ENCODE measurements around the gene FKBP1A.
A peak's percentile ranks its signal among the peaks of the same experiment; 100 is the strongest.

The FKBP1A gene

DNA sequence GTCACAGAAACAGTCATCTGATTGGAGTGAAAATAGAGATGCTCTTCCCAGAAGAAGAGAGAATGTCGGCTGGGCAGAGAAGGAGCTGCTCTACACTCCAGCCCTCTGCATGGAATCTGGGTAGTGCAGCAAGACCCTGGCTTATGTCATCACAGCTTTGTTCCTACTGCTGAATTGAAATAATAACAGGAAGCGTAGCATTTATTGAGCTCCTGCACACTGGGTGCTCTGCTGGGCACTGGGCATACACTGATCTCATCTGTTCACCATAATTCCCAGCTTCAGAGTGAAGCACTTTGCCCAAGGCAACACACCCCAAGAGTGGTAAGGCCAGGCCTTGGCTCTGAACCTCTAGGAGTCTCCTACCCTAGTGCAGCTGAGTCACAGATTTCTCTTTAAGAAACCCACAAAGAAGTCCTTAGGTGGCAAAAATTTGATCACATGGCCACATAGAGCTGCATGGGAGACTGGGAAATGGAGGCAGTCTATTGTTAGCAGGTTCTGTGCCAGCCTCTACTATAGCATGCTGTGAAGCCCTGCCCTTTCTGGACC, 60.0 kb downstream of the FKBP1A start:
- peaks cover 23 to 43% of the 10 kb centered on the region in 2 experiments for H3K36me3 ChIP-seq (ENCODE audit: control insufficient read depth in 1 of 2, insufficient read depth in 2 of 2, low read depth in 1 of 2, low read length in 2 of 2)
- H3K4ac ChIP-seq (ENCODE audit: low read depth in 1 of 2, low read length in 2 of 2) = no peak overlapping the region
- no peak overlapping the region for H3K23ac ChIP-seq (ENCODE audit: low read length in 2 of 2)
- H4K91ac ChIP-seq (ENCODE audit: low read length) = no peak overlapping the region
- no peak overlapping the region for H2BK5ac ChIP-seq (ENCODE audit: low read depth, low read length, poor library complexity, severe bottlenecking)
- H2AK5ac ChIP-seq (ENCODE audit: low read length, severe bottlenecking) = no peak overlapping the region
- no peak overlapping the region for H2AFZ ChIP-seq (ENCODE audit: low read depth, low read length)
- H2BK120ac ChIP-seq (ENCODE audit: low read depth, low read length) = no peak overlapping the region
- H3K79me1 ChIP-seq (replicated peaks; ENCODE audit: low read length, poor library complexity, severe bottlenecking) = peaks cover 55% of the 10 kb centered on the region
- peaks cover 18% of the 10 kb centered on the region for H3K4me1 ChIP-seq (ENCODE audit: control insufficient read depth, insufficient read depth, low read depth, low read length)
- no peak overlapping the region for H2BK12ac ChIP-seq (ENCODE audit: low read length in 2 of 2)
- H3K27me3 ChIP-seq (ENCODE audit: control insufficient read depth in 1 of 2, insufficient read depth in 1 of 2, low read length in 2 of 2) = no peaks in the 10 kb centered on the region
- no peak overlapping the region for H3K14ac ChIP-seq (ENCODE audit: low read length in 2 of 2)
- no peaks in the 10 kb centered on the region for H3K9me3 ChIP-seq (ENCODE audit: control insufficient read depth, low read length)
- H3K4me3 ChIP-seq (ENCODE audit: insufficient read depth in 1 of 2, low read depth in 1 of 2, low read length in 2 of 2) = no peak overlapping the region
- H3K27ac ChIP-seq (ENCODE audit: low read length, poor library complexity, severe bottlenecking) = no peak overlapping the region
- 95% methylated on average over 2 of the region's 2 CpGs for WGBS
- no peak overlapping the region for H2BK15ac ChIP-seq (ENCODE audit: low read depth, poor library complexity, severe bottlenecking)
- no peak overlapping the region for H3K9ac ChIP-seq (ENCODE audit: low read length)
- H3K4me2 ChIP-seq (ENCODE audit: low read length, poor library complexity, severe bottlenecking) = no peak overlapping the region
- DNase-seq = no peak
- no peak overlapping the region for H3K18ac ChIP-seq (ENCODE audit: low read depth in 1 of 2, low read length in 2 of 2)
- H4K8ac ChIP-seq (ENCODE audit: low read length) = no peak overlapping the region

DNA sequence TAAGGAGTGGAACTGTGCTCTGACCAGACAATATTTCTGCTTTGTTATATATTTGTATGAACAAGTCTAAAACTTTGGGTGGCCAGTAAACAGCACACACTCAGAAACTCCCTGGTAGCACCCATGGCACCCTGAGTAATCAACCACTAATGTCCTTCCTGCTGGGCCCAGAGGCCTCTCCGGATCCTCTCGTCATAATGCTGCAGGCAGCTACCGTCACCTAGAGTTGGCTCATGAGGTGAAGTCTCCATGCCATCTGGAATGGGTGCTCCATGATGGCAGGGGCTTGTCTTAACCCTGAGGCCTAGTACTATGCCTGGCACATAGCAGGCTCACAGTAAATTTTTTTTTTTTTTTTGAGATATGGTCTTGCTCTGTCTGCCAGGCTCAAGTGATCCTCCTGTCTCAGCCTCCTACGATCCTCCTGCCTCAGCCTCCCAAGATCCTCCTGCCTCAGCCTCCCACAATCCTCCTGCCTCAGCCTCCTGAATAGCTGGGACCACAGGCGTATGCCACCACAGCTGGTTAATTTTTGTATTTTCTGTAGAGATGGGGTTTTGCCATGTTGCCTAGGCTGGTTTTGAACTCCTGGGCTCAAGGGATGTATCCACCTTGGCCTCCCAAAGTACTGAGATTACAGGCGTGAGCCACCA, 60.9 kb downstream of the FKBP1A start:
- H2BK5ac ChIP-seq (ENCODE audit: low read depth, low read length, poor library complexity, severe bottlenecking) = no peak overlapping the region
- no peak overlapping the region for H2BK15ac ChIP-seq (ENCODE audit: low read depth, poor library complexity, severe bottlenecking)
- H2AFZ ChIP-seq (ENCODE audit: low read depth, low read length) = no peak overlapping the region
- H2AK5ac ChIP-seq (ENCODE audit: low read length, severe bottlenecking) = no peak overlapping the region
- H3K4me2 ChIP-seq (ENCODE audit: low read length, poor library complexity, severe bottlenecking) = no peak overlapping the region
- H3K4me1 ChIP-seq (ENCODE audit: control insufficient read depth, insufficient read depth, low read depth, low read length) = peaks cover 21% of the 10 kb centered on the region
- no peak overlapping the region for H3K14ac ChIP-seq (ENCODE audit: low read length in 2 of 2)
- no peak overlapping the region for H3K23ac ChIP-seq (ENCODE audit: low read length in 2 of 2)
- no peak overlapping the region for H4K91ac ChIP-seq (ENCODE audit: low read length)
- no peak overlapping the region for H3K27ac ChIP-seq (ENCODE audit: low read length, poor library complexity, severe bottlenecking)
- peaks cover 57% of the 10 kb centered on the region for H3K79me1 ChIP-seq (replicated peaks; ENCODE audit: low read length, poor library complexity, severe bottlenecking)
- no peak overlapping the region for H3K4me3 ChIP-seq (ENCODE audit: insufficient read depth in 1 of 2, low read depth in 1 of 2, low read length in 2 of 2)
- H4K8ac ChIP-seq (ENCODE audit: low read length) = no peak overlapping the region
- no peak for DNase-seq
- WGBS = 100% methylated on average over 6 of the region's 6 CpGs
- no peaks in the 10 kb centered on the region for H3K27me3 ChIP-seq (ENCODE audit: control insufficient read depth in 1 of 2, insufficient read depth in 1 of 2, low read length in 2 of 2)
- H2BK120ac ChIP-seq (ENCODE audit: low read depth, low read length) = no peak overlapping the region
- H3K36me3 ChIP-seq (ENCODE audit: control insufficient read depth in 1 of 2, insufficient read depth in 2 of 2, low read depth in 1 of 2, low read length in 2 of 2) = peaks cover 23 to 43% of the 10 kb centered on the region in 2 experiments
- no peak overlapping the region for H2BK12ac ChIP-seq (ENCODE audit: low read length in 2 of 2)
- no peak overlapping the region for H3K4ac ChIP-seq (ENCODE audit: low read depth in 1 of 2, low read length in 2 of 2)
- H3K9me3 ChIP-seq (ENCODE audit: control insufficient read depth, low read length) = no peaks in the 10 kb centered on the region
- H3K18ac ChIP-seq (ENCODE audit: low read depth in 1 of 2, low read length in 2 of 2) = no peak overlapping the region
- H3K9ac ChIP-seq (ENCODE audit: low read length) = no peak overlapping the region

DNA sequence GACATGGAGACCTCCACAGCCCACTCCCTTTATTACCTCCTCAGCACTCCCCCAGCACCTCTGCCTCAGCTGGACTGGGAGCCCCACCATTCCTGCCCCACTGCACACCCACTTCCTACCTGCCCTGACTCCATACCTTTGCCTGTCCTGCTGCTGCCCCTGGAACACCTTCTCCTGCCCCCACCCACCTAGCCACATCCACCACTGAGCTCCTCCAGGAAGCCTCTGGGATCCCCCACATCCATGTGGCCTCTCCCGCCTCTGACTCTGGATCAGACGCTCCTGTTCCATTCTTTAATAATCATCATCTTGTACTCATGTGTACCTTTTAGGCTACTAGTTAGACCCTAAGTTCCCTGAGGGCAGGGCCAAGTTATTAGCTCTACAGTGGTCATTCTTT, 61.8 kb downstream of the FKBP1A start:
- Histone ChIP-seq H3K4me3 (ENCODE audit: insufficient read depth in 1 of 2, low read depth in 1 of 2, low read length in 2 of 2) (no peak overlapping the region), H3K9me3 (ENCODE audit: control insufficient read depth, low read length) (no peaks in the 10 kb centered on the region), H3K27ac (ENCODE audit: low read length, poor library complexity, severe bottlenecking) (no peak overlapping the region), H3K4ac (ENCODE audit: low read depth in 1 of 2, low read length in 2 of 2) (peak overlapping the region in 1 of 2 experiments; percentile 7), H2AFZ (ENCODE audit: low read depth, low read length) (no peak overlapping the region), H2BK15ac (ENCODE audit: low read depth, poor library complexity, severe bottlenecking) (no peak overlapping the region), H3K9ac (ENCODE audit: low read length) (no peak overlapping the region), H3K4me1 (ENCODE audit: control insufficient read depth, insufficient read depth, low read depth, low read length) (peaks cover 21% of the 10 kb centered on the region), H4K91ac (ENCODE audit: low read length) (no peak overlapping the region), H3K18ac (ENCODE audit: low read depth in 1 of 2, low read length in 2 of 2) (no peak overlapping the region), H2AK5ac (ENCODE audit: low read length, severe bottlenecking) (no peak overlapping the region), H2BK5ac (ENCODE audit: low read depth, low read length, poor library complexity, severe bottlenecking) (no peak overlapping the region), H2BK120ac (ENCODE audit: low read depth, low read length) (no peak overlapping the region), H3K23ac (ENCODE audit: low read length in 2 of 2) (no peak overlapping the region), H3K36me3 (ENCODE audit: control insufficient read depth in 1 of 2, insufficient read depth in 2 of 2, low read depth in 1 of 2, low read length in 2 of 2) (peaks cover 23 to 40% of the 10 kb centered on the region in 2 experiments), H3K4me2 (ENCODE audit: low read length, poor library complexity, severe bottlenecking) (no peak overlapping the region), H3K79me1 (replicated peaks; ENCODE audit: low read length, poor library complexity, severe bottlenecking) (peaks cover 54% of the 10 kb centered on the region), H4K8ac (ENCODE audit: low read length) (no peak overlapping the region), H2BK12ac (ENCODE audit: low read length in 2 of 2) (peak overlapping the region in 1 of 2 experiments; percentile 19), H3K27me3 (ENCODE audit: control insufficient read depth in 1 of 2, insufficient read depth in 1 of 2, low read length in 2 of 2) (no peaks in the 10 kb centered on the region), H3K14ac (ENCODE audit: low read length in 2 of 2) (no peak overlapping the region)
- 95% methylated on average over 2 of the region's 2 CpGs for WGBS
- no peak for DNase-seq

DNA sequence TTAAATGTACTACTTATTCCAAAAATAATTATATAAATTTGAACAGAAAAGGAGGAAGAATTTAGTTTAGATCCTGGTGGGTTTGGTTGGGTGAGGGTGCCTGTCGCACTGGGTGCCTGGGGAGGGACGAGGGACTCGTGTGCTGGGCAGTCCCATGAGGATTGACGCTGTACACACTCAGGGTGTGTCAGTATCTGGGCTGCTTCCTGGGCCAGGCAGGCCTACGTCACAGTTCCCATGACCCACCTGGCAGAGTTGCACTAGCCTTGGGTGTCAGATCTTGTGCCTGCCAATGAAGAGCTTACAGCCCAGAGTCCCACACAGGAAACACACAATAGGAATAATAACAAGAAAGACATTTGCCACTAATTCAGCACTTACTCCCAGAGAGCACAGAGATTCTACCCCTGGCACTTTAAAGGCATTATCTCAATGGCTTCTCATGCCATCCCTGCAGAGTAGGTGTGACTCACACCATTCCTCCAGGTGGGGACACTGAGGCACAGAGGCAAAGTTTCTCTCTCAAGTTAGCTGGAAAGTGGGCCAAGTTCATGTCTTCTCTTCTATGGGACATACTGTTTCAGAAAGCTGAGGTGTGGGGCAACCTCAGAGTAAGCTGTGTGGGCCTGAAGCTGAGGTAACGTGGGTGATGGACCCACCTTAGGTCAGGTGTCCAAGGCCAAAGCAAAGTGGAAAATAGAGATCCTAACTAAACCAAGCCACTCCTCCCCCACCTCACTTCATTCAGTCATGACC, 62.6 kb downstream of the FKBP1A start:
- no peak for DNase-seq
- Histone ChIP-seq H3K79me1 (replicated peaks; ENCODE audit: low read length, poor library complexity, severe bottlenecking) (peaks cover 52% of the 10 kb centered on the region), H2BK12ac (ENCODE audit: low read length in 2 of 2) (no peak overlapping the region), H2BK15ac (ENCODE audit: low read depth, poor library complexity, severe bottlenecking) (no peak overlapping the region), H4K8ac (ENCODE audit: low read length) (no peak overlapping the region), H2BK5ac (ENCODE audit: low read depth, low read length, poor library complexity, severe bottlenecking) (no peak overlapping the region), H3K27me3 (ENCODE audit: control insufficient read depth in 1 of 2, insufficient read depth in 1 of 2, low read length in 2 of 2) (no peaks in the 10 kb centered on the region), H3K36me3 (ENCODE audit: control insufficient read depth in 1 of 2, insufficient read depth in 2 of 2, low read depth in 1 of 2, low read length in 2 of 2) (peaks cover 23 to 39% of the 10 kb centered on the region in 2 experiments), H3K14ac (ENCODE audit: low read length in 2 of 2) (no peak overlapping the region), H3K4me3 (ENCODE audit: insufficient read depth in 1 of 2, low read depth in 1 of 2, low read length in 2 of 2) (no peak overlapping the region), H3K9me3 (ENCODE audit: control insufficient read depth, low read length) (no peaks in the 10 kb centered on the region), H2BK120ac (ENCODE audit: low read depth, low read length) (no peak overlapping the region), H2AK5ac (ENCODE audit: low read length, severe bottlenecking) (no peak overlapping the region), H2AFZ (ENCODE audit: low read depth, low read length) (no peak overlapping the region), H3K4ac (ENCODE audit: low read depth in 1 of 2, low read length in 2 of 2) (no peak overlapping the region), H3K23ac (ENCODE audit: low read length in 2 of 2) (no peak overlapping the region), H4K91ac (ENCODE audit: low read length) (no peak overlapping the region), H3K27ac (ENCODE audit: low read length, poor library complexity, severe bottlenecking) (no peak overlapping the region), H3K9ac (ENCODE audit: low read length) (peak overlapping the region; percentile 19), H3K18ac (ENCODE audit: low read depth in 1 of 2, low read length in 2 of 2) (no peak overlapping the region), H3K4me2 (ENCODE audit: low read length, poor library complexity, severe bottlenecking) (no peak overlapping the region), H3K4me1 (ENCODE audit: control insufficient read depth, insufficient read depth, low read depth, low read length) (peaks cover 25% of the 10 kb centered on the region)
- 85% methylated on average over 6 of the region's 6 CpGs for WGBS
